H4 (cell line): ENCODE results near the gene EDIL3. TPM values are rescaled to one million over a fixed set of nuclear protein-coding genes. Genes with fewer than 3 reads are reported as not detected.

Source experiments
- DNase-seq: peaks from one replicate; pipeline ENCODE4 v3.0.0-alpha.2; 2015; ENCODE audit warnings: low spot score
- total RNA-seq: library from RNA; depleted of rRNA; stranded (reverse); fragments of >200 nt; shearing (Covaris generic); gene quantifications from 2 replicates; pipeline ENCODE4 v1.2.3, GENCODE V29; 2014

Gene EDIL3
- total RNA-seq, 1 experiment from 2014 or later, result 227 TPM

DNA sequence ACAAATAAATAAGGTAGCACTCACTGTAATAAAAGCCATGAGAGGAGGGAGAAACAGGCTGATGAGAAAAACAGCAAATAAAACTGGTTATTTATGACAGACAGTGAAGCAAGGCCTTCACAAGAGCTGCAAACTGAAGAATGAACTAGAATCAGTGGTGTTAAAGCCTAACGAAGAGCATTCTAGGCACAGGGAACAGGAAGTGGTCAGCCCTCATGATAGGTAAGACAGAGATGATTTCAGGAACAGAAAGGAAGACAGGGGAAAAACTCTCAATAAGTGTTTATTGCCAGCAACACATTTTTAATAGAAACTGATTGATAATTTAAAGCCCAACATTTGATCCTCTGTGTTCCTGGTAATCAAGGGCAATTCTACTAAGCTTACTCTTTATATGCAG, 124.5 kb downstream of the EDIL3 start:
- DNase-seq, result no peak

DNA sequence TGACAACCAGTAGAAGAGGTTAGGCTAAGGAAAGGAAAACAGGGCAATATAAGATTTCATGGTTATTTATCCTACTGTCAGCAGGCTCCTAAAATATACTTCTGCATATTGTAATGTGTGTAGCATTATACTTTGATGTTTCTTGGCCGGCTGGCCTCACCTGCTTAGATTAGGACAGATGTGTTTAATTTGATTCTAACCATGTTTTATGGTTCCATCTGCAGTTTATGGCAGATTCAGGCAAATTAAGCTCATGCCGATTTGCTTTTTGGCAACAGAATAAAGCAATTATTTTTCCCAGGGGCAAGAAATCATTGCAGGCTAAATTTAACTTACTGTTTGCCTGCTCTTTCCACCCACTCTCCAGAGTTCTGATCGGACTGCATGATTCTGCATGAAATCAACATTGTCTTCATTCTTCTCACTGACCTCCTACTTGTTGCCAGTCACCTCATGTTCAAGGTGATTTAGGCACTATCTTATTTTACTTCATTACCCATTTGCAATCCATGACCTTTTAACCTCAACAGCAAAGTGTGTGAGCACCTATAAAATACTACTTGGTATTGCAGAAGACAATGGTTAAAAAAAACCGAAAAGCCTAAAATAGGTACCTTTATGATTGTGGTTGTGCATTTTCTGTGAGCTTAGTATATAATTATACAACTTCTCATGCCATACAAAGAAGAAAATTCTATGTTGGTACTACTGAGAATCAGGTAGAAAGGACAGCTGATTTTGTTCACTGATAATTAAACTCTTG, 125.2 kb downstream of the EDIL3 start:
- no peak for DNase-seq

DNA sequence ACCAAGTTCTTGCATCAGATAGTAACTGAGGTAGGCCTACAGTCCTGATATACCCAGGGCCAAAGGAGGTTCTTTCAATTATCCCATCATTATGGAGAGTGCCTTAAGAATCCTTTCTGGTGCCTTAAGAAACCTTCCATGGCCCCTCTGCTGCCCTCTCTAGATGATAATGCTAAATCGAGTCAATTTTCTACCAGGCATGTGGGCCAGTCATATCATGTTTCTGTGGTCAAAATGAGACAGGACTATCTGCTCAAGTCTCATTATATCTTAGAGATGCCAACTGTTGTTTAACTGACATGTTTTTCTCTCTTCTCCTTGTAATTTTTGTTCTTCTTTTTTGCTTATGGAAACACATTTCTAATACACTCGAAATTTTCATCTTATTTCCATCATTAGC, 127.6 kb downstream of the EDIL3 start:
- no peak for DNase-seq

DNA sequence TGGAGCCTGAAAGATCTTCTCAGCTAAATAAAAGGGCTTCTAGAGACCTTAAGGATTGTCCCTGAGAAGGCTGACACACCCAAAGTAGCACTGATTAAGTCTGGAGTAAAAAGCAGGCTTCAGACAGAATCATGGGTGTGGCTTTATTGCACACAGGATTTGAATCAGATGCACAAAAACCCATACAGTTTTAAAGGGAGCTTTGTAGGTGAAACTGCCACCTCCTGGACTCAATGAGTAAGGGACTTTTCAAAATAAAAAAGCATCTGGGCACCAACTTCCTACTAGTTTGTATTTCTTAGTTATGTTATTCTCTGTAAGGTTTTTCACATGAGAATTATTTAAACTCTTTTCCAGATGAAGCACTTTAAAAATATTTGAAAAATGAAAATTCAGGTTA, 129.4 kb downstream of the EDIL3 start:
- peak; percentile 22 for DNase-seq

DNA sequence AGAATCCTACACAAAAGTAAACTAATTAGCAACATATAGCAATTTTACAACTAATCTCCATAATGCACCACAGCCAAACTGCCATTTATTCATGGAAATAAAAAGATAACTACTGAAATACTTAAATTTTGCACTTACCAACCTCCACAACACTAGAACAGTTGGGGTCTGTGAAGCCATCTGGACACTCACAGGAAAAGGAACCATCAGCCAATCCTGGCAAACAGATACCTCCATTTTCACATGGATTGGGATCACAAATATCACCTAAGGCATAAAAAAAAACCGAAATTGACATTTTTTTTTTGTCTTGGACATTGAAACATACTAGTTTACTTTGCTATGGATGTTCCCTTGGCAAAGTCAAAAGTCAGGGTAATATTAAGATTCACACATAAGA, 130.7 kb downstream of the EDIL3 start:
- no peak for DNase-seq

DNA sequence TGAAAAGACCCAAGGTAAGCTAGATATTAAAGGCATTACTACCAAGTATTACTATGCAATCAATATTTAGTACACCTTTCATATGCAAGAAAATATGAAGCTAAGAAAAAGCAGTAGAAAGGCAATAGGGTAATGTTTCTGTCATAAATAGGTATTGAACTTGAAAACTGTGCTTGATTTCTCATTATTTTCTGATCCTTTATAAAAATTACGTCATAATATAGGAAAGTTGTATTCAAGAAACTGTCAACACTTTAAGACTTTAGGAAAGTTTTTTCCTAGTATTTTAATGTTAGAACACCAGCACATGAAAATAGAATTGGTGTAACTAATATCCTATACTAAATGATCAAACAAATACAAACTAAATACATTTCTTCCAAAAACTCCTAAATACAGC, 133.2 kb downstream of the EDIL3 start:
- no peak for DNase-seq

DNA sequence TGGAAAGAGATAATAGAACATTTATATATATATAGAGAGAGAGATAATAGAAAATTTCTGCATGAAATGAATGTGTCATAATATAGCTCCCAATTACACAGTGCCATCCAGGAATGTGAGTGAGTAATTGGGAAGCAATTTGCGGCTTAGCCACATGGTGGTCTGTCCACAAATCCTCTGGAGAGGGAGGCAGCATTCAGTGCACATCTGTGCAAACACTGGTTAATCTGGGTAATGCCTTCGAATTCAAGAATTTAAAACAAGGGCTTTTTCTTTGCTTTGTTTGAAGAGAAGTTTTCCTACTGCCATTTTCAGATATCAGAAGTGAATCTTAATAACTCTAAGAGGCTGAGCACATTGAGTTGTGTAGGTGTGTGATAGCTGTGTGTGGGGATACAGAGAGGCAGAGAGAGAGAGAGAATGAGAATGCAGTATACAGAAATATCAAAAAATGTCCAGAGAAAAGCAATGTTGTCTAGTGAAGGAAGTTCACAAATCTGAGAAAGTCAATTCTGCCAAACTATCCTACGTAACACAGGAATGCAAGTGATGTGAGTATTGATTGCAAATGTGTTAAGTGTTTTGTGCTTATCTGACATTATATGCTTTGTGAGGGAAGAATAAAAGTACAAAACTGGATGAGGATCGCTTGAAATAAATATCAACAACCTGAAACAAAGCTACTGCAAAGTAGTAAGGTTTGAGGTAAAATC, 134.6 kb downstream of the EDIL3 start:
- DNase-seq, result peak; percentile 65

DNA sequence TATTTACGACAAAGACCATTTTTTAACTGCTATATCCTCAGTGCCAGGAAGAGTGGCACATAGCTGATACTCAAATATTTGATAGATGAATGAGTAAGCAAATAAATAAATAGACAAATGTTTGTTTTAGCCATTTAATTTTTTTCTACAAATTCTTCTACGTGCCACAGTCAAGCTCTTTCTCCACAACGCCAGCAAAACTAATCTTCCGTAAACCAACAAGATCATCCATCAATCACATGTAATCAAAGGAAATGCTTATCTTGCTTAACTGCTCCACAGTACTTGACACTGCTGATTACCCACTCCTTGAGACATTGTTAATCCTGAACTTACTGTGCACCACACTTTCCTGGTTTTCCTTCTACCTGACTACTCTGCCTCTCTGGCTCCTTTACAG, 136.7 kb downstream of the EDIL3 start:
- no peak for DNase-seq

DNA sequence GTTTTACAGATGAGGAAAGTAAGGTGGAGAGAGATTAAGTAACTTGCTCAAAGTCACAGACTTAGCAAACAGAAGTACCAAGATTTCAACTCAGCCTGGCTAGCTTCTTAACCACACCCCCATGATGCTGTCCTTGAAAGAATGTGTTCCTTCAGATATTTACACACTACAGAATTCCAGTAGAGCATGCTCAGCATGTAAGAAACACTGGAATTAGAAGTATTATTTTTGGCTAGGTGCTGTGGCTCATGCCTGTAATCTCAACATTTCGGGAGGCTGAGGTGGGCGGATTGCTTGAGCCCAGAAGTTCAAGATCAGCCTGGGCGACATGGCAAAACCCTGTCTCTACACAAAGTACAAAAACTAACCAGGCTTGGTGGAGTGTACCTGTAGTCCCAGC, 142.4 kb downstream of the EDIL3 start:
- DNase-seq, result peak; percentile 16

DNA sequence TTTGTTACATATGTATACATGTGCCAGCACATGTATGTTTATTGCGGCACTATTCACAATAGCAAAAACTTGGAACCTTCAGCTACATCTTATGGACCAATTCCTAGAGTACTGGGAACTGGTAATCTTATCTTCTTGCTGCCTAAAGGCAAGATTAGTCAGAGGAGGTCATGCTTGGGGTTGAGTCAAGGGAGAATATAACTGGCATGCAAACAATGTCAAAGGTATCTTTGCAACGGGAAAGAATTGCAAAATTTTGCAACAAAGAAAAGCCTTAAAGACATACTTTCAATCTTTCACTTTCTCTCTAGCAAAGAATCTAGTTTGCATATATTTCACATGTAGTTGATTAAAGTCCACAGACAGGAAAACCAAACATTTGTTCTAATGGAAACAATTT, 145.2 kb downstream of the EDIL3 start:
- peak; percentile 26 for DNase-seq

DNA sequence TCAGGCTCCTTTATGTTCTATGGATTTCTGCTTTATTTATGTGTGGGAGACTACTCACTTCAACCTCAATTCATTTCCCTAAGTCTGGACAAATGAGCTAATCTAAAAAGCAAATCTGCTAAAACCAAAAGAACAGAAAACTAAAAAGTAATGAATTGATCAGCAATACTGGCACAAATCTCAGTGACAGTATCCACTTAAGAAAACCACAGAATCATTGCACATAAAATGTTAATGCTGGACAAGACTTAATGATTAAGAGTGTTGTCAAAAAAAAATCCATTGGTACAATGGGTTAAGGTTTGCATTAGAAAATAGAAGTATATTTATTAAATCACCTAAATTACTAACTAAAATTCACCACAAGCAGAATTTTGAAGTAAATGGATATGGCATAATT, 147.6 kb downstream of the EDIL3 start:
- no peak for DNase-seq

DNA sequence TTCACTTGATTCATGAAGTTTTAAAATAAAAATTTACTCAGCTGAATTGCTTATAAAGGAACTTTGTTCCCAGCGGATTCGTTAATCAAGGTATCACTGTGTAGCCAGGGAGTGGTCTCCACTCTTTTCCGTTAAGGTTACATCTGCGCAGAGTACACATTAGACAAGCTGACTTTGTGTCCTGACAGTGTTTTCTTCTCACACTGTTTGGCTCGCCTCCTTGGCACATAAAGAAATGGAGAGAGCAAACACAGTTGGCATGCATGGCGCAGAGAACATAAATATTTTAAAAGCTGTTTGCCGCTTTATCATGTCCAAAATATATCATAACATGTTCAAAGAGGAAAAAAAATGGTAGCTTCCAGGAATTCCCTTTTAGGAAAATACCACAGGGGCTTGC, 153.2 kb downstream of the EDIL3 start:
- DNase-seq, result no peak

DNA sequence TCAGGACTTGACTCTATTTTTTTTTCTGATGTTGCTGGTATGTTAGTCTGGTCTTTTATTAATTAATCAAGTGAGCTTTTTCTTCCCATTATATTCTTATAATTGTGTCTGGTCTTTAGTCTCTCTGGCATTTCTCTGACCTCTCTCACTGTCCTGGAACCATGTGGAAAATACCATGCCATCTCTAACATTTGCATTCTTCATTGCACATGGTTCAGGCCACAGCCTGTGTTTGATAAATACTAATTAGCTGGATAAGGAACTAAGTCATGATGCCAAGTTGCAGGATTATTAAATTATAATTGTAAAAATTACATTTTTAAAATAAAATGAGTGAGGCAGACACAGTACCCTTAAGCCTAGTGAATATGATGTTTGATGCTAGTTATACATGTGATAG, 155.6 kb downstream of the EDIL3 start:
- no peak for DNase-seq

DNA sequence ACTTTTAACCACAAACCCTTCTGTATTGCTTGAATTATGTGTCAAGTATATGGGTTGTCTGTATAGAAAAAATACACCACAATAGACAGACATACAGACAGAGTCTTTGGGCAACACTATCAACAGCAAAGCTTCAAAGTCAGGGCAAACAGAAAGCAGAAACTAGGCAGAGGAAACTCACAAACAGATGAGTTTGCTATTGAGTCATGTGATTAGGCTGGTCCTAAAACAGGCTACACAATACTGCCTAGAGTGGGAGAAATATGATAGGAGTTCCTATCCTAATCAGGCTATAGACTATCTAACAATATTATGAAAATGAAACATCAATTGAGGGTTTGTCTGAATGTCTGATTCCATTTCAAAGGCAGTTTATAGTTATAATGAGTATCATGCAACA, 156.4 kb downstream of the EDIL3 start:
- no peak for DNase-seq

DNA sequence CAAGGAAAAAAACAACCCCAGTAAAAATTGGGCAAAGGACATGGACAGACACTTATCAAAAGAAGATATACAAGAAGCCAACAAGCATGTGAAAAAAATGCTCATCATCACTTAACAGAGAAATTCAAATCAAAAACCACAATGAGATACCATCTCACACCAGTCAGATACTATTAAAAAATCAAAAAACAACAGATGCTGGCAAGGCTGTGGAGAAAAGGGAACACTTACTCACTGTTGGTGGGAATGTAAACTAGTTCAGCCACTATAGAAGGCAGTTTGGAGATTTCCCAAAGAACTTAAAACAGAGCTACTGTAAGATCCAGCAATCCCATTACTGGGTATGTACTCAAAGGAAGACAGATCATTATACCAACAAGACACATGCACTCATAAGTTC, 157.4 kb downstream of the EDIL3 start:
- DNase-seq, result no peak

DNA sequence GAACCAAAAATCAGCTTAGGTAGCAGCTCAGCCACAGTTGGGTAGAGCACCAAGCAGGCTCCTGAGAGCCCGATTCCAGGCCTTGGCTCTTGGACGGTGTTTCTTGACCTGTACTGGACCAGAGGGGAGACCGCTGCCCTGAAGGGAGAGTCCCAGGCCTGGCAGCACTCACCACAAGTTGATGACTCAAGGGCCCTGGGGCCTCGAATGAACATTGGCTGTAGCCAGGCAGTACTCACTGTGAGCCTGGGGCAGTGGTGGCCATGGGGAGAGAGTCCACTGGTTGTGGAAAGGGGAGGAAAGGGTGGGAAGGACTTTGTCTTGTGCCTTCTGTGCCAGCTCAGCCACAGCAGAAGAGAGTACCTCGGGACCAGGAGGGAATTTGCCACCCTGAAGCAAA, 166.1 kb downstream of the EDIL3 start:
- no peak for DNase-seq

DNA sequence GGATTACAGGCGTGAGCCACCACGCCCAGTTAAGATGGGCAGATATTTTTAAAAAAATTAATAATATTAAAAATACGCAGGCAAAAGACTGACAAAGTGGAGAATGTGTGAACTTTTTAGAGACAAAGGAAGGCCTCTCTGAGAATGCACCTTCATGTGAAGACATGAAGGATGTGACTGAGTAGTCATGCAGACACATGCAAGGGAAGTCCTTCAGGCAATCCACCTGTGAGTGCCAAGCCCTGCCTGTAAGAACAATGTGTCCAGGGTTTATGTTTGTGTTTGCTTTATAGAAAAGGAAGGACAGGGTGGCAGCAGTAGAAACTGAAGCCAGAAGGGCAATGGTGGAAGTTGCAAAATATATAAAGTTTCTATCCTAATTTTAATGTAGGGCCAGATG, 169.2 kb downstream of the EDIL3 start:
- no peak for DNase-seq

DNA sequence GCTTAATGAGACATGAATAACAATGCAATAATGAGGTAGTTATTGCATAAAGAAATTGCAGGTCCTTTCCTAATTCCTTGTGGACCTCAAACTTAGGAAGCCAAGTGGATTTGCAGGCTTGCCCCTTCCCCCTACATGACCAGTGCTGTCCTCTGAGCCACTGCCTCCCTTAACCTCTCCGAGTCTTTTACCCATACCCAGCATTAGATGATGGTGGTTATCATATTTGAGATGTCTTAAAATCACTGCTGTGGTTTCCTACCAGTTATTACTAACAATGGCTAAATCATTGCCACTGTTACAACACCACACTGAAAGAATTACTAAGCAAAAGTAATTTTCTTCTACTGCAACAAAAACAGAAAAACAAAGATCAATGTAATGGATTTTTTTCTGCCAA, 170.8 kb downstream of the EDIL3 start:
- DNase-seq, result no peak

DNA sequence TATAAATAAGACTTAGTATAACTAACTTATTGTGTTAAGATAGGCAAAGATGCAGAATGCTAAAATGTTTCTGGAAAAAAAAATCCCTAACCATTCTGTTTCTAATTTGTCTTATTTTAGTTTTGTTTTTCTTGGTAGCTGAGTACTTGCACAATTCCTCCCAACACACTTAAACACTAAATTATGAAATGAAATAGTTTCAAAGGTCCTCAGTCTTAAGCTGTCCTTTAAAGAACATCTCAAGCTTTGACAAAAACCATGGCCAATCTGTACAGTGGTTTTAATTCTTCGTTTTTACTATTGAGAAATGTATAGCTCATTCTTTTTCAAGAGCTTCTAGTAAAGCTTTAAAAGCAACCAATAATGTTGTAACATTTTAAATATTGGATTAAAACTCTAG, 171.5 kb downstream of the EDIL3 start:
- DNase-seq, result no peak

DNA sequence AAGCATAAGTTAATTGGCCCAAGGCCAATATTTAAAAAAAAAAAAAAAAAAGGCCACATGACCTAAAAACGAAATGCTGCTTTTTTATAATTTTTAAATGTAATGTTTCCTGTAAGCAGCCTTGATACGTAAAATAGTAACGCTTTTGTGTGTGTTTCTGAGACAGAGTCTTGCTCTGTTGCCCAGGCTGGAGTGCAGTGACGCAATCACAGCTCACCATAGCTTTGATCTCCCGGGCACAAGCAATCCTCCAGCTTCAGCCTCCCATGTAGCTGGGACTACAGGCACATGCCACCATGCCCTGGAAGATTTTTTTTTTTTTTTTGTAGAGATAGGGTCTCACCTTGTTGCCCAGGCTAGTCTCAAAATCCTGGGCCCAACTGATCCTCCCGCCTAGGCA, 179.9 kb downstream of the EDIL3 start:
- no peak for DNase-seq

DNA sequence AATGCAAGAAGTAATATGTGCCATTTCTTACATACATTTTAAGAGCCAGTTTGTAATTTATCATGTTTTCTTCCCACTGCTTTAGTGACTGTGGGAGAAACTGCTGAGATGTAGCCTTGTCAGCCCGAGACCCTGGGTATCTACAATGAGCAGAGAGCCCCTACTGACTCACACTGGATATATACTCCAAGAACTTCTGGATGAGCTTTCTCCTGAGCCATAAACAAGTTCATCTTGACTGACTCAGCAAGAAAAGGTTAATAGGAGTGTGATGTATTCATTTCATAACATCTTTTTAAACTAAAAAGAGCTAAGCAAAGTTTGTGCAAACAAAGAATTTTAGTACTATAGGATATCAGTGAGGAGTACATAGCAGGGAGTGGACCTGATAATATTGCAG, 182.5 kb downstream of the EDIL3 start:
- DNase-seq, result no peak

DNA sequence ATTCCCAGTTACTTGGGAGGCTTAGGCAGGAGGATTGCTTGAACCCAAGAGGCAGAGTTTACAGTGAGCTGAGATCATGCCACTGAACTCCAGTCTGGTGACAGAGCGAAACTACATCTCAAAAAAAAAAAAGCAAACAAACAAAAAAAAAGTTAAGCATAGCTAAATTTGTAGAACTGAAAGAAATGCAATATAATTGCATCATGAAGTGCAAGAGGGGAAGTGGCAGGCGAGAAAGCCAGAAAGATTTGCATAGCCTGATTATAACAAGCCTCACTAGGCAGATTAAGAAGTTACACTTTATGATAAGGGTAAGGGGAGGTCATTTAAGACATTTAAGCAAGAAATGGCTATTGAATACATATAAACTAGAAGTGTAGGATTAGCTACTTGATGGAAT, 187.1 kb downstream of the EDIL3 start:
- DNase-seq, result no peak

DNA sequence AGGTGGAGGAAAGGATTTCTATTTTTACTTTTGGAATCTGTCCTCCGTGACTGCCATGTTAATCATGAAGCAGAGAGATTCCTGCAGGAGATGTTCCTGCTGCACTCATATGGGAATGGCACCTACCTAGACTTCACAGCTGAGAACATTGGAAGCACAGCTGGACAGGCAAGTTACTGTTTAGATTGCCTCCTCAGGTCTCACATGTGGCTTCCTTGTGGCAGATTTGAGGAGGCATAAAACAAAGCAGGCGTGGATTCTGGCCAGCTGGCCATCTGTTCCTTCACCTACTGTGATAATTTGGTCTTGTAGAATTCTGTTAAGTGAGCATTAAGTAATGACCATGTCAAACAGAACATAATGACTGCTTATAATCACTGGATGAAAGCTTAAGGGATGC, 193.4 kb downstream of the EDIL3 start:
- peak; percentile 26 for DNase-seq

DNA sequence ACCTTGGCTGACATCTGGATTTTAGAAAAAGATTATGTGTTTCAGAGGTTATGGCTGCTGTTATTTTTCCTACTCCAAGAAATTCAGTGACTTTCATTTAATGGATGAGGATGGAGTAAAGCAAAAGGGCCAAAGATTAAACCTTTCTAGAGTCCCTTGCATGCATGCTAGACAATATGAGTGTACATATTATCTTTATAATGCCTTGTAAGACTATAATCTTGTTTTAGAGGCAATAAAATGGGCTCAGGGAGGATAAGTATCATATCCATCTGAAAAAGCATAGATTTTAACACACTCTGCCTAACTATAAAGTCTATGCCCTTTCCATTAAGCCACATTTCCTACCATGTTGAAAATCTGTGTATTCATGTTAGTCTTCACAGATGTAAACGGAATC, 199.8 kb downstream of the EDIL3 start:
- DNase-seq, result no peak
